Astrocyte (in vitro differentiated cells and primary cell): ENCODE data around the gene SDR42E1. TPM values are rescaled to one million over a fixed set of nuclear protein-coding genes. Genes with fewer than 3 reads are reported as not detected.

Experiments
- DNase-seq: peaks from one replicate; pipeline ENCODE4 v3.0.0-alpha.2; 2010; ENCODE audit warnings: low read depth
- FAIRE-seq: peaks from 2 replicates; lab custom pipeline; 2011; peaks lifted over from hg19 to GRCh38; lab: Jason Lieb, UNC
- H2AFZ ChIP-seq: 2 replicates; pipeline ENCODE4 v1.6.0; 2012; ENCODE audit warnings: low read depth, low read length, inconsistent platforms
- H3K27ac ChIP-seq: 2 replicates; pipeline ENCODE4 v1.5.1; 2011; ENCODE audit warnings: low read depth, low read length, inconsistent platforms
- H3K27me3 ChIP-seq: 2 replicates; pipeline ENCODE4 v1.6.0; 2011; ENCODE audit warnings: low read length, inconsistent platforms; ENCODE audit not compliant: insufficient read depth
- H3K36me3 ChIP-seq: 2 replicates; pipeline ENCODE4 v1.5.1; 2011; ENCODE audit warnings: low read length, inconsistent platforms; ENCODE audit not compliant: insufficient read depth
- H3K4me1 ChIP-seq: 2 replicates; pipeline ENCODE4 v1.5.1; 2011; ENCODE audit warnings: low read length, inconsistent platforms; ENCODE audit not compliant: insufficient read depth
- H3K4me2 ChIP-seq: 2 replicates; pipeline ENCODE4 v1.6.0; 2012; ENCODE audit warnings: low read length, inconsistent platforms
- H3K4me3 ChIP-seq: 2 replicates; pipeline ENCODE4 v1.5.1; 2011; ENCODE audit warnings: low read depth, mild to moderate bottlenecking, low read length, inconsistent platforms; ENCODE audit not compliant: insufficient read depth
- H3K79me2 ChIP-seq: 2 replicates; pipeline ENCODE4 v1.6.0; 2012; ENCODE audit warnings: mild to moderate bottlenecking, low read length, inconsistent platforms; ENCODE audit not compliant: insufficient read depth
- H3K9ac ChIP-seq: 2 replicates; pipeline ENCODE4 v1.6.0; 2012; ENCODE audit warnings: mild to moderate bottlenecking, low read length, inconsistent platforms
- H3K9me3 ChIP-seq: 2 replicates; pipeline ENCODE4 v1.5.1; 2012; ENCODE audit warnings: low read depth, mild to moderate bottlenecking, low read length, inconsistent platforms; ENCODE audit not compliant: insufficient read depth
- H4K20me1 ChIP-seq: 2 replicates; pipeline ENCODE4 v1.6.0; 2012; ENCODE audit warnings: low read length, inconsistent platforms; ENCODE audit not compliant: insufficient read depth
- H3K27ac Mint-ChIP-seq: one replicate; pipeline ENCODE4 v1.8.0; 2021; ENCODE audit warnings: mild to moderate bottlenecking, mixed read lengths; ENCODE audit not compliant: unreplicated experiment
- H3K27me3 Mint-ChIP-seq: one replicate; pipeline ENCODE4 v1.8.0; 2021; ENCODE audit warnings: low read depth, mixed read lengths; ENCODE audit not compliant: unreplicated experiment
- H3K36me3 Mint-ChIP-seq: one replicate; pipeline ENCODE4 v1.8.0; 2021; ENCODE audit warnings: low read depth, mixed read lengths; ENCODE audit not compliant: unreplicated experiment
- H3K4me1 Mint-ChIP-seq: one replicate; pipeline ENCODE4 v1.8.0; 2021; ENCODE audit warnings: low read depth, mixed read lengths; ENCODE audit not compliant: unreplicated experiment
- H3K4me3 Mint-ChIP-seq: one replicate; pipeline ENCODE4 v1.8.0; 2021; ENCODE audit warnings: mild to moderate bottlenecking, moderate library complexity, mixed read lengths; ENCODE audit not compliant: unreplicated experiment
- H3K9me3 Mint-ChIP-seq: one replicate; pipeline ENCODE4 v1.8.0; 2021; ENCODE audit warnings: mild to moderate bottlenecking, mixed read lengths; ENCODE audit not compliant: unreplicated experiment
- EZH2 ChIP-seq: IDR thresholded peaks from 2 replicates; pipeline ENCODE4 v1.6.1; 2012; ENCODE audit warnings: mild to moderate bottlenecking, low read length, inconsistent platforms; ENCODE audit not compliant: insufficient read depth
- total RNA-seq: library from RNA; stranded (reverse); gene quantifications from 2 replicates; pipeline ENCODE4 v1.2.1, GENCODE V29; 2021
- TF ChIP-seq, protein P1 (sequence below): IDR thresholded peaks from 2 replicates; pipeline ENCODE4 v1.5.1; 2011; ENCODE audit warnings: low read depth, mild to moderate bottlenecking, inconsistent platforms, low read length, moderate library complexity; ENCODE audit not compliant: insufficient read depth

Gene SDR42E1
- total RNA-seq, 1 donor from 2014 or later: not detected

DNA sequence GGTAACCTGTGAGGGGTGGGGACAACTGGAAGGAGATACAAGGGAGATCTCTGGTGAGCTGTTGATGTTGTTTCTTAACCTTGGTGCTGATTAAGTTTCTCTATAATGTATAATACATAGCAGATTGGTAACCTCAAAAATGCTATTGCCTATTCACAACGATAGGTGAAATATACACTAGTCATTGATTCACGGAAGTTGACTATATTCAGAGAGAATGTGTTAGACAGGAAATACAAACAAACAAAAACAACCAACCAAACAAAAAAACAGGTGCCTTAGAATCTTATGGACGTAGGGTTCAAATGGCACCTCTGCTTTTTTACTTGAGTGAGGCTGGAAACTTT lies 45.3 kb upstream of the SDR42E1 start:
- no peaks in the 10 kb centered on the region for H3K79me2 ChIP-seq
- H3K36me3 ChIP-seq: no peaks in the 10 kb centered on the region
- no peak for DNase-seq
- H2AFZ ChIP-seq: no peak overlapping the region
- no peak for FAIRE-seq
- H3K9ac ChIP-seq: no peak overlapping the region
- peaks cover 4% of the 10 kb centered on the region for H3K27me3 ChIP-seq
- Mint-ChIP-seq H3K27me3 (peaks cover 36% of the 10 kb centered on the region), H3K36me3 (no peaks in the 10 kb centered on the region), H3K4me3 (no peak overlapping the region), H3K27ac (no peak overlapping the region), H3K4me1 (no peaks in the 10 kb centered on the region), H3K9me3 (no peaks in the 10 kb centered on the region)
- H4K20me1 ChIP-seq: no peaks in the 10 kb centered on the region
- H3K27ac ChIP-seq: no peak overlapping the region
- H3K4me3 ChIP-seq: no peak overlapping the region
- H3K4me2 ChIP-seq: no peak overlapping the region
- TF ChIP-seq, protein P1, sequence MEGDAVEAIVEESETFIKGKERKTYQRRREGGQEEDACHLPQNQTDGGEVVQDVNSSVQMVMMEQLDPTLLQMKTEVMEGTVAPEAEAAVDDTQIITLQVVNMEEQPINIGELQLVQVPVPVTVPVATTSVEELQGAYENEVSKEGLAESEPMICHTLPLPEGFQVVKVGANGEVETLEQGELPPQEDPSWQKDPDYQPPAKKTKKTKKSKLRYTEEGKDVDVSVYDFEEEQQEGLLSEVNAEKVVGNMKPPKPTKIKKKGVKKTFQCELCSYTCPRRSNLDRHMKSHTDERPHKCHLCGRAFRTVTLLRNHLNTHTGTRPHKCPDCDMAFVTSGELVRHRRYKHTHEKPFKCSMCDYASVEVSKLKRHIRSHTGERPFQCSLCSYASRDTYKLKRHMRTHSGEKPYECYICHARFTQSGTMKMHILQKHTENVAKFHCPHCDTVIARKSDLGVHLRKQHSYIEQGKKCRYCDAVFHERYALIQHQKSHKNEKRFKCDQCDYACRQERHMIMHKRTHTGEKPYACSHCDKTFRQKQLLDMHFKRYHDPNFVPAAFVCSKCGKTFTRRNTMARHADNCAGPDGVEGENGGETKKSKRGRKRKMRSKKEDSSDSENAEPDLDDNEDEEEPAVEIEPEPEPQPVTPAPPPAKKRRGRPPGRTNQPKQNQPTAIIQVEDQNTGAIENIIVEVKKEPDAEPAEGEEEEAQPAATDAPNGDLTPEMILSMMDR: no peak
- TF ChIP-seq EZH2: no peak
- no peaks in the 10 kb centered on the region for H3K9me3 ChIP-seq
- H3K4me1 ChIP-seq: no peaks in the 10 kb centered on the region

DNA sequence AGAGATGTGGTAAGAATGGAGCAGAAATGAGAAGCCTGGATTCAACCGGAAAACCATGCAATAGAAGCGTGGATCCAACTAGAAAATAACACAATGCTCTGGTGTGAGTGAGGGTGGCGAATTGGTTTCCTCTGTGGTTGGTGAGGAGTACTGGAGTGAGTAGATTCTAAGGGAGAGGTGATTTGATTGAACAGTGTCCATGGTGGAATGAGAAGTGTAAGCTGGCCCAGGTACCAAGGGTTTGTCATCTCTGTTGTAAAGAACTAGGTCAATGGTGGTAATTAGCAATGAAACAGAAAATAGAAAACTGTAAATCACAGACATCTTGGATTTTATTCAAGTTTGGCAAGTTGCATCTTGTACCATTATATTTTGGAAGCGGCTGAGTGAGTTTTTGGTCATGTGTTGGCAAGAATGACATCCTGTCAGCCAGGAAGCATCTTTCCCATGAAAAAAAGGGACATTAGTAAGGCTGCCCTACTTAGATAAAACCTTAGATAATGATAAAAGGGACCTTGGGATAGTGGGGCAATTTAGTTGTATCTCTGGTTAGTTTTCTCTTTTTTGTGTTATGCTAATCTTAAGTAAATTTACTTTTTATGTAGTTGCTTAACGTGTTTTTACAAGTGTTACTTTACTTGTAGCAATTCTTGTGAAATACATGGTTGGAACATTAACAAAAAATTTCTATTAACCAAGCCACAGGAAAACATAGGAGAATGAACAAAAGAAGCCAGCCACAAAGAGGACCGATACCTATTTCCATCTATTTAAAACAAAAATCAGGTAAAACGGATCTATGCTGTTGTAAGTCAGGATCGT lies 44.7 kb upstream of the SDR42E1 start:
- H3K27me3 ChIP-seq: peaks cover 4% of the 10 kb centered on the region
- H2AFZ ChIP-seq: no peak overlapping the region
- Mint-ChIP-seq H3K27ac (no peak overlapping the region), H3K4me1 (no peaks in the 10 kb centered on the region), H3K4me3 (no peak overlapping the region), H3K36me3 (no peaks in the 10 kb centered on the region), H3K9me3 (no peaks in the 10 kb centered on the region), H3K27me3 (peaks cover 39% of the 10 kb centered on the region)
- no peaks in the 10 kb centered on the region for H3K9me3 ChIP-seq
- H3K4me2 ChIP-seq: no peak overlapping the region
- no peak for DNase-seq
- no peak for TF ChIP-seq EZH2
- TF ChIP-seq, protein P1: no peak
- no peaks in the 10 kb centered on the region for H4K20me1 ChIP-seq
- FAIRE-seq: no peak
- no peaks in the 10 kb centered on the region for H3K4me1 ChIP-seq
- no peak overlapping the region for H3K4me3 ChIP-seq
- H3K36me3 ChIP-seq: no peaks in the 10 kb centered on the region
- no peak overlapping the region for H3K9ac ChIP-seq
- H3K79me2 ChIP-seq: no peaks in the 10 kb centered on the region
- no peak overlapping the region for H3K27ac ChIP-seq

DNA sequence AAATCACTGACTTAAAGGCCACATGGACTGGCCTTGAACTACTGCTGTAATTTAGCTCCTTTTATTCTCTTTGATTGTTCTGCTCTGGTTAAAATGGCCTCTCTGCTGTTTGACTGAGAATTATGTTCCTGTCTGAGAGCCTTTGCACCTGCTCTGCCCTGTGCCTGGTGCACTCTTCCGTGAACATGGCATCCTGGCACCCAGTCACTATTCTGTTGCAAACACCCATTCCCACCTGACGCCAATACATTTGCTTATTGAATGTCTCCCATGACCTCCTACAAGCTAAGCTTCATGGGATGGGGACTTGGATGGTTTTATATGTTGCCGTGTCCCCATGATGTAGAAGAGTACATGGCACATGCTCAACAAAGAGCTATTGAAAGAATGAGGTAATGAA lies 43.8 kb upstream of the SDR42E1 start:
- Mint-ChIP-seq H3K4me3 (no peak overlapping the region), H3K27me3 (peaks cover 42% of the 10 kb centered on the region), H3K27ac (no peak overlapping the region), H3K4me1 (no peaks in the 10 kb centered on the region), H3K36me3 (no peaks in the 10 kb centered on the region), H3K9me3 (no peaks in the 10 kb centered on the region)
- H3K9ac ChIP-seq: no peak overlapping the region
- no peak overlapping the region for H3K27ac ChIP-seq
- no peaks in the 10 kb centered on the region for H4K20me1 ChIP-seq
- FAIRE-seq: no peak
- H3K4me2 ChIP-seq: no peak overlapping the region
- H3K9me3 ChIP-seq: no peaks in the 10 kb centered on the region
- peaks cover 4% of the 10 kb centered on the region for H3K27me3 ChIP-seq
- no peak for DNase-seq
- no peaks in the 10 kb centered on the region for H3K36me3 ChIP-seq
- TF ChIP-seq EZH2: no peak
- TF ChIP-seq, protein P1: no peak
- H3K4me1 ChIP-seq: no peaks in the 10 kb centered on the region
- H3K79me2 ChIP-seq: no peaks in the 10 kb centered on the region
- no peak overlapping the region for H3K4me3 ChIP-seq
- H2AFZ ChIP-seq: no peak overlapping the region
